Heart left ventricle (tissue), 13 donors: ENCODE measurements around the gene CRYBG1.

Experiments used
- POLR2A ChIP-seq, 2 donors: fragments of 450-650 bp; IDR thresholded peaks; one replicate each; pipeline ENCODE4 v1.6.1; 2017; ENCODE audit warnings: antibody characterized with exemption in 2 of 2, mild to moderate bottlenecking in 2 of 2, moderate library complexity in 2 of 2
- TF ChIP-seq, protein P1 (sequence below), 12 donors: fragments of 200-600 bp; sonication (generic) in 4 of 12; IDR thresholded peaks; one replicate each; pipeline versions ENCODE4 v1.5.0 to v1.8.0; 2018 to 2022; ENCODE audit warnings: antibody characterized with exemption in 12 of 12, mild to moderate bottlenecking in 5 of 12
- donor health status: ischemic (EF 13 %, LVEDD 7.1; RV severe dilation, severe dysfunction).
- donor health status: DM: no; HTN: yes; CAD: no.
- donor health status: DM: no; HTN: no; CAD: no.
- donor health status: ischemic (EF 25% LVEDD 6.9; RV normal size, moderate dysfunction).
- donor health status: ischemic (EF 25% LVEDD 5.7; RV mildly dilated, moderate dysfunction).
- donor health status: ischemic (EF 35%, LVEDD 5.7; RV mildly dilated, moderate dysfunction).
- donor health status: nonischemic (EF 11% LVEDD 7.7; RV severe dilation, severe dysfunction).
- donor health status: DM: yes; HTN: yes; CAD: no.
- donor health status: PGD.
- donor health status: ischemic (EF 29% LVEDD 5.4; RV normal size, mild dysfunction).
- donor health status: nonischemic (EF 23%, LVEDD 6.1; RV moderate dilation, normal function).

DNA sequence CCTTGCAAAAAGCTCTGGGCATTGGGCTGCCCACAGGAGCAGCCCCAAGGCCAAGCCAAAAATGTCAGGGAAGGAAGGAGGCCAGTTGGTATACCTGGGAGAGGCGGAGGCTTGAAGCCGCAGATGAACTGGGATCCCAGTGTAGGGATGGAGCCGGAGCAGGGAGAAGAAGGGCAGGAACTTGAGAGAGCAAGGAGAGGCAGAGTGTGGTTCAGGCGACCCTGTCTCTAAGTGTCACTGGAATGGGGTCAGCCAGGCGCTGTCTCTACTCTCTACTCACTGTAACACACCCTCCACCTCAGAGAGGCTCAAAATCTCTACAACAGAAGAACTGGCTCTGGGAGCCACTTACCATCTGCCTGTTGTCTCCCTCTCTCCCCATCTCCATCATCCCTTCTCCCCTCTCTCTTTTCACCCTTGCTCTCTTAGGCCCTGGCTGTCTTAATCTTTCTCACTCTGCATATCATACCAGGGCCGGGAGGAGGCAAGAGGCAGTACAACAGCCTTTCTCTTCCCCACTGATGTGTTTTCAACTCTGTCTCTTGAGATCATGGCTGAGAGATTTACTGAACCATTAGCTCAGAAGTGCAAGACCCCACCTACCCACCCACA, 93.3 kb downstream of the CRYBG1 start:
- TF ChIP-seq, protein P1, sequence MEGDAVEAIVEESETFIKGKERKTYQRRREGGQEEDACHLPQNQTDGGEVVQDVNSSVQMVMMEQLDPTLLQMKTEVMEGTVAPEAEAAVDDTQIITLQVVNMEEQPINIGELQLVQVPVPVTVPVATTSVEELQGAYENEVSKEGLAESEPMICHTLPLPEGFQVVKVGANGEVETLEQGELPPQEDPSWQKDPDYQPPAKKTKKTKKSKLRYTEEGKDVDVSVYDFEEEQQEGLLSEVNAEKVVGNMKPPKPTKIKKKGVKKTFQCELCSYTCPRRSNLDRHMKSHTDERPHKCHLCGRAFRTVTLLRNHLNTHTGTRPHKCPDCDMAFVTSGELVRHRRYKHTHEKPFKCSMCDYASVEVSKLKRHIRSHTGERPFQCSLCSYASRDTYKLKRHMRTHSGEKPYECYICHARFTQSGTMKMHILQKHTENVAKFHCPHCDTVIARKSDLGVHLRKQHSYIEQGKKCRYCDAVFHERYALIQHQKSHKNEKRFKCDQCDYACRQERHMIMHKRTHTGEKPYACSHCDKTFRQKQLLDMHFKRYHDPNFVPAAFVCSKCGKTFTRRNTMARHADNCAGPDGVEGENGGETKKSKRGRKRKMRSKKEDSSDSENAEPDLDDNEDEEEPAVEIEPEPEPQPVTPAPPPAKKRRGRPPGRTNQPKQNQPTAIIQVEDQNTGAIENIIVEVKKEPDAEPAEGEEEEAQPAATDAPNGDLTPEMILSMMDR (IDR thresholded peaks at IDR 0.05): no peak
- no peak for TF ChIP-seq POLR2A (IDR thresholded peaks at IDR 0.05)
